SK-N-SH treated with all-trans-retinoic acid at 6 μM for 48 hours (cell line): Measurements from ENCODE around the gene PICK1.

Source experiments
- CSDC2 ChIP-seq: fragments of 250-450 bp; sonication (Bioruptor Pico); IDR thresholded peaks from 2 replicates; pipeline ENCODE4 v1.5.0; 2020; ENCODE audit warnings: mild to moderate bottlenecking, moderate library complexity
- GLIS3 ChIP-seq: fragments of 250-450 bp; sonication (Bioruptor Pico); IDR thresholded peaks from 2 replicates; pipeline ENCODE4 v1.5.0; 2020; ENCODE audit warnings: mild to moderate bottlenecking, moderate library complexity
- RARB ChIP-seq: fragments of 250-450 bp; sonication (Bioruptor Pico); IDR thresholded peaks from 2 replicates; pipeline ENCODE4 v1.8.0; 2021; ENCODE audit warnings: mild to moderate bottlenecking, moderate library complexity
- TOX ChIP-seq: fragments of 250-450 bp; sonication (Bioruptor Pico); IDR thresholded peaks from 2 replicates; pipeline ENCODE4 v1.8.0; 2021; ENCODE audit warnings: mild to moderate bottlenecking, moderate library complexity, borderline replicate concordance
- ZFP3 ChIP-seq: fragments of 250-450 bp; sonication (Bioruptor Pico); IDR thresholded peaks from 2 replicates; pipeline ENCODE4 v1.5.0; 2020; ENCODE audit warnings: mild to moderate bottlenecking, moderate library complexity
- ZFP30 ChIP-seq: fragments of 450-650 bp; formaldehyde crosslinking; IDR thresholded peaks from 2 replicates; pipeline ENCODE4 v1.5.0; 2022; ENCODE audit warnings: mild to moderate bottlenecking, moderate library complexity
- ZNF565 ChIP-seq: fragments of 450-650 bp; formaldehyde crosslinking; conservative IDR thresholded peaks from 2 replicates; pipeline ENCODE4 v1.5.0; 2020; ENCODE audit warnings: low read depth, mild to moderate bottlenecking, moderate library complexity
- TF ChIP-seq, protein P1 (sequence below): fragments of 250-450 bp; sonication (Bioruptor Pico); IDR thresholded peaks from 2 replicates; pipeline ENCODE4 v1.8.0; 2020; ENCODE audit warnings: mild to moderate bottlenecking, moderate library complexity, borderline replicate concordance
- TF ChIP-seq, protein P2 (sequence below): fragments of 250-450 bp; sonication (Bioruptor Pico); IDR thresholded peaks from 2 replicates; pipeline ENCODE4 v1.5.1; 2020; ENCODE audit warnings: low read depth, mild to moderate bottlenecking, moderate library complexity

DNA sequence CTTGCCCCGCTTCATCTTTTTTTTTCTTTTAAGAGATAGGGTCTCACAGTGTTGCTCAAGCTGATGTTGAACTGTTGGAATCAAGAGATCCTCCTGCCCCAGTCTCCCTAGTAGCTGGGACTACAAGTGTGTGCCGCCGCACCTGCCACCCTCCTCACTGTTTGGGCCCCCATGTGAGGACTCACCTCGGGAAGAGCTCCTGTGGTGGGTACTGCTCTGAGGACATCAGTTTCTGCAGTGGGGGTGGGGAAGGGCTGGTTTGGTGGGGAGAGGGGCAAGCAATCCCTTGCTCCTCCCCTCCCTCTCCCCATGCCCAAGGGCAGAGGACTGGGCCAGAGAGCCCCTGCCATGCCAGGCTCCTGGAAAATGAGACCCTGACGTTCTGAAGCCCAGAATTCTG, 28.3 kb downstream of the PICK1 start:
- no peak for TF ChIP-seq ZFP3 (CRISPR knock-in tag)
- no peak for TF ChIP-seq RARB
- no peak for TF ChIP-seq TOX (CRISPR knock-in tag)
- TF ChIP-seq, protein P1, sequence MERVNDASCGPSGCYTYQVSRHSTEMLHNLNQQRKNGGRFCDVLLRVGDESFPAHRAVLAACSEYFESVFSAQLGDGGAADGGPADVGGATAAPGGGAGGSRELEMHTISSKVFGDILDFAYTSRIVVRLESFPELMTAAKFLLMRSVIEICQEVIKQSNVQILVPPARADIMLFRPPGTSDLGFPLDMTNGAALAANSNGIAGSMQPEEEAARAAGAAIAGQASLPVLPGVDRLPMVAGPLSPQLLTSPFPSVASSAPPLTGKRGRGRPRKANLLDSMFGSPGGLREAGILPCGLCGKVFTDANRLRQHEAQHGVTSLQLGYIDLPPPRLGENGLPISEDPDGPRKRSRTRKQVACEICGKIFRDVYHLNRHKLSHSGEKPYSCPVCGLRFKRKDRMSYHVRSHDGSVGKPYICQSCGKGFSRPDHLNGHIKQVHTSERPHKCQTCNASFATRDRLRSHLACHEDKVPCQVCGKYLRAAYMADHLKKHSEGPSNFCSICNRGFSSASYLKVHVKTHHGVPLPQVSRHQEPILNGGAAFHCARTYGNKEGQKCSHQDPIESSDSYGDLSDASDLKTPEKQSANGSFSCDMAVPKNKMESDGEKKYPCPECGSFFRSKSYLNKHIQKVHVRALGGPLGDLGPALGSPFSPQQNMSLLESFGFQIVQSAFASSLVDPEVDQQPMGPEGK (CRISPR knock-in tag) = no peak
- TF ChIP-seq, protein P2, sequence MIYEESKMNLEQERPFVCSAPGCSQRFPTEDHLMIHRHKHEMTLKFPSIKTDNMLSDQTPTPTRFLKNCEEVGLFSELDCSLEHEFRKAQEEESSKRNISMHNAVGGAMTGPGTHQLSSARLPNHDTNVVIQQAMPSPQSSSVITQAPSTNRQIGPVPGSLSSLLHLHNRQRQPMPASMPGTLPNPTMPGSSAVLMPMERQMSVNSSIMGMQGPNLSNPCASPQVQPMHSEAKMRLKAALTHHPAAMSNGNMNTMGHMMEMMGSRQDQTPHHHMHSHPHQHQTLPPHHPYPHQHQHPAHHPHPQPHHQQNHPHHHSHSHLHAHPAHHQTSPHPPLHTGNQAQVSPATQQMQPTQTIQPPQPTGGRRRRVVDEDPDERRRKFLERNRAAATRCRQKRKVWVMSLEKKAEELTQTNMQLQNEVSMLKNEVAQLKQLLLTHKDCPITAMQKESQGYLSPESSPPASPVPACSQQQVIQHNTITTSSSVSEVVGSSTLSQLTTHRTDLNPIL = no peak
- TF ChIP-seq GLIS3 (CRISPR knock-in tag) = no peak
- no peak for TF ChIP-seq ZNF565 (CRISPR knock-in tag)
- no peak for TF ChIP-seq CSDC2
- no peak for TF ChIP-seq ZFP30 (CRISPR knock-in tag)
